ENCODE results near the gene IL4.

Gene IL4

GRCh38 chr5:132663771-132664695 lies 9.8 kb upstream of the IL4 start:
- H3K4me3 ChIP-seq (replicated peaks in 1 of 2; ENCODE audit: low read depth in 2 of 2, low read length in 2 of 2): no peak overlapping the region
- no peak for DNase-seq (ENCODE audit: low read depth in 2 of 2)
- no peak for TF ChIP-seq CTCF (IDR thresholded peaks at IDR 0.05; ENCODE audit: low read depth, low read length)

DNA sequence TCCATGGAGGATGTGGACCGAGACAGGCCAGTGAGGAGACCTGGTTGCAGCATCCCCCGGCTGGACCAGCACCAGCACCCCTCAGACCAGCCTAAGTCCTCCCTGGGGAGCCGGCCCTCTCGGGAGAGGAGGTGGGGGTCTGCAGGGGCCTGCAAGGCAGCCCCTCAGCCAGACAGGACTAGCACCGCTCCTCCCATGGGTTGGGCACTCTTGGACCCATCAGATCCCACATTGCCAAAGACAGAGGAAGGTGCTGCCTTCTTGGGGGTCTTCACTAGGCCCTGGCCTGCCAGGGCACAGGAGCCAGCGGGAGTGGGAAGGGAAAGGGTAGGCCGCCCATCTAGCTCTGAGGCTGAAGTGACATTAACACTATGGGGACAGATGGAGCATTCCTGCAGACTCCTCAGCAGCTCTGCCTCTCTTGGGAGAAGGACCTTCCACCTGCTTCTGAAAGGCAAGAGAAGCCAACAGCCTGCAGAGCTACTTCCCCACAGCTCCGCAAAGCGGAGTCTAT lies 9.0 kb upstream of the IL4 start:
- no peak for TF ChIP-seq CTCF (IDR thresholded peaks at IDR 0.05; ENCODE audit: low read depth, low read length)
- H3K4me3 ChIP-seq (replicated peaks in 1 of 2; ENCODE audit: low read depth in 2 of 2, low read length in 2 of 2): no peak overlapping the region
- DNase-seq (ENCODE audit: low read depth in 2 of 2): no peak

DNA sequence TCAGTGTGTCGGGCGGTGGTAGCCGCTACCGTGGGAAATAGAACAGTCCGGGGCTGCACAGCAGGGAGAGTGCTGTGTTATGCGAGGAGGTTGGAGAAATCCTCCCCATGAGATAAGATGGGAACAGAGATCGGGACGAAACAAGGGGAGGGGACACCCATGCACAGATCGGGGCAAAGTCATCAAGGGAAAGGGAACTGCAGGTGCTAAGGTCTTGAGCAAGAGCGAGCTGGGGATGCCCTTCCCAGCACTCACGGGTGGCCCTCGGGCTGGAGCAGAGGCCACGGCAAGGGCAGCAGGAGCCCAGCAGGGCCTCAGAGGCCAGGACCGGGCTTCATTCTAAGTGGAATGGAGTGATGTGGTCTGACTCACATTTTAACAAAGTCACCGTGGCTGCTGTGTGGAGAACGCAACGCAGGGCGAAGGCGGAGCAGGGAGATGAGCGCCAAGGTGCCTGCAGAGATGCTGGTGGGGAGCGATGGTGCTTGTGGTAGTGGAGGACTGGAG lies 8.2 kb upstream of the IL4 start:
- TF ChIP-seq CTCF (IDR thresholded peaks at IDR 0.05; ENCODE audit: low read depth, low read length): no peak
- no peak for DNase-seq (ENCODE audit: low read depth in 2 of 2)

GRCh38 chr5:132666310-132667123 lies 7.3 kb upstream of the IL4 start:
- DNase-seq (ENCODE audit: low read depth in 2 of 2): no peak
- TF ChIP-seq CTCF (IDR thresholded peaks at IDR 0.05; ENCODE audit: low read depth, low read length): no peak

More for the DNA sequence above, 8.2 kb upstream of the IL4 start:
- no peak overlapping the region for H3K4me3 ChIP-seq (replicated peaks in 1 of 2; ENCODE audit: low read depth in 2 of 2, low read length in 2 of 2)

DNA sequence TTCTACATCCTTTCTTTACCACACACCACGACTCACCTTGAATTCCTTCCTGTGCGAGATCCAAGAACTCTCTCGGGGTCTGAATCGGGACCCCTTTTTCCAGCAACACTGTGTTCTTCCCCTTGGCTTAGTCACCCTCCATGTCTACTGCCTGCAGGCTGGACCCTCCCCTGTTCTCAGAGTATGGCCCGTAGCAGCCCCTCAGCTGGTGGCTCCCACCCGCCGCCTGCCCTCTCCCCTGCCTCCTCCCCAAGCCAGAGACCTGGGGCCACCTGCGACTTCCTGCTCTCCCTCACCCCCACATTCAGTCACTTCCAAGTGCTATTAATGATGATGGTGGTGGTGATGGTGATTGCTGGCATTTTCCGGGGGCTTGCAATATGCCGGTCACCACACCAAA lies 6.5 kb upstream of the IL4 start:
- DNase-seq (ENCODE audit: low read depth in 2 of 2): no peak
- no peak overlapping the region for H3K4me3 ChIP-seq (replicated peaks in 1 of 2; ENCODE audit: low read depth in 2 of 2, low read length in 2 of 2)
- no peak for TF ChIP-seq CTCF (IDR thresholded peaks at IDR 0.05; ENCODE audit: low read depth, low read length)

More at GRCh38 chr5:132666310-132667123, 7.3 kb upstream of the IL4 start:
- H3K4me3 ChIP-seq (replicated peaks in 1 of 2; ENCODE audit: low read depth in 2 of 2, low read length in 2 of 2): no peak overlapping the region

- H3K4me3 ChIP-seq (replicated peaks in 1 of 2; ENCODE audit: low read depth in 2 of 2, low read length in 2 of 2): no peak overlapping the region
- no peak for DNase-seq (ENCODE audit: low read depth in 2 of 2)
Measured at GRCh38 chr5:132667761-132668705, 5.8 kb upstream of the IL4 start.

More at GRCh38 chr5:132667761-132668705, 5.8 kb upstream of the IL4 start:
- no peak for TF ChIP-seq CTCF (IDR thresholded peaks at IDR 0.05; ENCODE audit: low read depth, low read length)
